IMR-90 (cell line): Measurements from ENCODE around the gene THPO. TPM values are rescaled to one million over a fixed set of nuclear protein-coding genes. Genes with fewer than 3 reads are reported as not detected.

ENCODE experiments used
- ATAC-seq: fragments of 200-7000 bp; cut with Tn5 transposase; 2 replicates; pipeline ENCODE4 v1.9.1; 2020; ENCODE audit warnings: low read depth, mild to moderate bottlenecking, moderate library complexity
- BruUV-seq: library from RNA; stranded (reverse); fragments of 400-500 nt; replicated peaks from 2 replicates; lab custom pipeline; 2021; lab: Mats Ljungman, UMichigan
- CTCF ChIA-PET: fragments of 300-600 bp; formaldehyde crosslinking; extraction: SDS; loops from one replicate; lab custom pipeline; 2021; ENCODE audit warnings: antibody characterized with exemption; lab: Yijun Ruan, JAX
- POLR2A ChIA-PET: fragments of 300-600 bp; sonication (Branson Sonifier 250); formaldehyde crosslinking; loops from one replicate; lab custom pipeline; 2022; ENCODE audit warnings: antibody characterized with exemption; ENCODE audit not compliant: unreplicated experiment; lab: Charles Lee
- DNase-seq: peaks from one replicate; pipeline ENCODE4 v3.0.0; 2013
- H2AFZ ChIP-seq: replicated peaks from 2 replicates; pipeline ENCODE3; 2013; ENCODE audit warnings: low read length, mild to moderate bottlenecking; ENCODE audit not compliant: poor library complexity
- H2AK5ac ChIP-seq: 2 replicates; pipeline ENCODE4 v1.6.1; 2013; ENCODE audit warnings: low read depth, low read length, inconsistent platforms
- H2AK9ac ChIP-seq: replicated peaks from 2 replicates; pipeline ENCODE3; 2013; ENCODE audit warnings: mild to moderate bottlenecking, low read depth, low read length, moderate library complexity; ENCODE audit not compliant: poor library complexity
- H2BK120ac ChIP-seq: 2 replicates; pipeline ENCODE4 v1.6.1; 2013; ENCODE audit warnings: low read depth, low read length, inconsistent platforms
- H2BK15ac ChIP-seq: 3 replicates; pipeline ENCODE4 v1.6.1; 2013; ENCODE audit warnings: low read depth, low read length, inconsistent platforms
- H2BK20ac ChIP-seq: 2 replicates; pipeline ENCODE4 v1.6.1; 2013; ENCODE audit warnings: low read depth, mild to moderate bottlenecking, inconsistent platforms, low read length, moderate library complexity
- H2BK5ac ChIP-seq: 2 replicates; pipeline ENCODE4 v1.6.1; 2013; ENCODE audit warnings: mild to moderate bottlenecking, low read depth, low read length, inconsistent platforms; ENCODE audit not compliant: poor library complexity, severe bottlenecking
- H3K14ac ChIP-seq: replicated peaks from 2 replicates; pipeline ENCODE4 v1.6.1; 2013; ENCODE audit warnings: low read depth, low read length, inconsistent platforms
- H3K18ac ChIP-seq: 2 replicates; pipeline ENCODE4 v1.6.1; 2013; ENCODE audit warnings: low read depth, low read length, control low read depth
- H3K23ac ChIP-seq: 2 replicates; pipeline ENCODE4 v1.6.1; 2013; ENCODE audit warnings: low read depth, low read length, inconsistent platforms
- H3K27ac ChIP-seq: 2 replicates; pipeline ENCODE4 v1.5.1; 2013; ENCODE audit warnings: mild to moderate bottlenecking, control low read depth, low read length; ENCODE audit not compliant: insufficient read depth
- H3K27me3 ChIP-seq: 2 replicates; pipeline ENCODE4 v1.6.1; 2013; ENCODE audit warnings: low read length; ENCODE audit not compliant: control insufficient read depth, insufficient read depth
- H3K36me3 ChIP-seq: 2 replicates; pipeline ENCODE4 v1.6.1; 2013; ENCODE audit warnings: low read length, mixed read lengths; ENCODE audit not compliant: control insufficient read depth, insufficient read depth
- H3K4ac ChIP-seq: 2 replicates; pipeline ENCODE4 v1.6.1; 2013; ENCODE audit warnings: low read depth, low read length, inconsistent platforms
- H3K4me1 ChIP-seq: 2 replicates; pipeline ENCODE4 v1.6.1; 2013; ENCODE audit warnings: low read length, mixed read lengths; ENCODE audit not compliant: control insufficient read depth, insufficient read depth
- H3K4me2 ChIP-seq: 2 replicates; pipeline ENCODE4 v1.6.1; 2013; ENCODE audit warnings: low read depth, mild to moderate bottlenecking, control low read depth, low read length, moderate library complexity
- H3K4me3 ChIP-seq: 2 replicates; pipeline ENCODE4 v1.5.1; 2013; ENCODE audit warnings: low read depth, mild to moderate bottlenecking, control low read depth, low read length, moderate library complexity; ENCODE audit not compliant: insufficient read depth
- H3K56ac ChIP-seq: 2 replicates; pipeline ENCODE4 v1.6.1; 2013; ENCODE audit warnings: low read length, inconsistent platforms; ENCODE audit not compliant: insufficient read depth; ENCODE audit errors: extremely low read depth
- H3K79me1 ChIP-seq, 2 experiments: 2 replicates each; pipeline ENCODE4 v1.6.1; 2013; ENCODE audit warnings: low read length in 2 of 2, inconsistent platforms in 1 of 2, low read depth in 1 of 2
- H3K9ac ChIP-seq: 2 replicates; pipeline ENCODE4 v1.6.1; 2013; ENCODE audit warnings: low read depth, low read length, control low read depth
- H3K9me1 ChIP-seq: 2 replicates; pipeline ENCODE4 v1.6.1; 2013; ENCODE audit warnings: low read length, inconsistent platforms; ENCODE audit not compliant: insufficient read depth
- H3K9me3 ChIP-seq: 2 replicates; pipeline ENCODE4 v1.6.1; 2013; ENCODE audit warnings: low read length; ENCODE audit not compliant: control insufficient read depth, insufficient read depth
- H4K20me1 ChIP-seq: 2 replicates; pipeline ENCODE4 v1.6.1; 2013; ENCODE audit warnings: low read length, inconsistent platforms; ENCODE audit not compliant: insufficient read depth
- H4K5ac ChIP-seq: 2 replicates; pipeline ENCODE4 v1.6.1; 2013; ENCODE audit warnings: mild to moderate bottlenecking, low read depth, low read length, control low read depth
- H4K8ac ChIP-seq, 2 experiments: 2 replicates each; pipeline ENCODE4 v1.6.1; 2013; ENCODE audit warnings: low read depth in 2 of 2, low read length in 2 of 2, control low read depth in 1 of 2, inconsistent platforms in 1 of 2
- H4K91ac ChIP-seq: 2 replicates; pipeline ENCODE4 v1.6.1; 2013; ENCODE audit warnings: low read depth, low read length, inconsistent platforms; ENCODE audit not compliant: insufficient read depth
- CEBPB ChIP-seq: IDR thresholded peaks from 2 replicates; pipeline ENCODE4 v1.6.1; 2012; ENCODE audit warnings: low read depth, low read length, improper control_type of control experiment
- MAFK ChIP-seq: IDR thresholded peaks from 2 replicates; pipeline ENCODE4 v1.6.1; 2012; ENCODE audit warnings: low read depth, low read length, improper control_type of control experiment
- MXI1 ChIP-seq: IDR thresholded peaks from 2 replicates; pipeline ENCODE4 v1.6.1; 2012; ENCODE audit warnings: low read depth, mild to moderate bottlenecking, low read length, moderate library complexity, borderline replicate concordance
- NFE2L2 ChIP-seq: fragments of 150-350 bp; IDR thresholded peaks from 2 replicates; pipeline ENCODE4 v1.6.1; 2016; ENCODE audit warnings: low read depth, mild to moderate bottlenecking, low read length
- POLR2A ChIP-seq: IDR thresholded peaks from 2 replicates; pipeline ENCODE4 v1.6.1; 2012; ENCODE audit warnings: mild to moderate bottlenecking, low read depth, low read length
- RAD21 ChIP-seq: IDR thresholded peaks from 2 replicates; pipeline ENCODE4 v1.6.1; 2012; ENCODE audit warnings: low read length, improper control_type of control experiment
- RCOR1 ChIP-seq: IDR thresholded peaks from 2 replicates; pipeline ENCODE4 v1.6.1; 2012; ENCODE audit warnings: mild to moderate bottlenecking, low read length, improper control_type of control experiment; ENCODE audit not compliant: insufficient replicate concordance
- RFX5 ChIP-seq: IDR thresholded peaks from 2 replicates; pipeline ENCODE4 v1.8.0; 2012; ENCODE audit warnings: low read depth, mild to moderate bottlenecking, low read length, moderate library complexity
- WGBS, 2 experiments: methylation state at CpG; one replicate each; pipeline versions ENCODE4 v1.1.5 to v1.1.7; 2013; ENCODE audit warnings: missing lambda C conversion rate in 2 of 2; ENCODE audit not compliant: insufficient read length in 1 of 2; ENCODE audit errors: extremely low coverage in 2 of 2; 5-methylcytosine and 5-hydroxymethylcytosine counted together
- dilution Hi-C: fragments of 300-500 bp; cut with HindIII; formaldehyde crosslinking; loops from one replicate; pipeline ENCODE4 v1.14.3; 2018; ENCODE audit warnings: low sequenced_read_pairs; ENCODE audit not compliant: unreplicated experiment
- in situ Hi-C: fragments of 300-500 bp; cut with MboI; formaldehyde crosslinking; loops from 3 replicates; pipeline ENCODE4 v1.14.3; 2019; ENCODE audit warnings: low sequenced_read_pairs, inconsistent platforms, mixed read lengths
- intact Hi-C: fragments of 100-400 bp; cut with micrococcal nuclease; formaldehyde crosslinking; loops from 2 replicates; pipeline ENCODE4 v1.10.0; 2022
- polyA plus RNA-seq, 3 experiments: library from polyadenylated mRNA; depleted of rRNA; stranded (reverse); fragments of >200 nt; gene quantifications; 2 replicates each; pipeline ENCODE4 v1.2.3, GENCODE V29; 2012; ENCODE audit warnings: low replicate concordance in 1 of 3
- total RNA-seq: library from RNA; depleted of rRNA; stranded (reverse); fragments of >200 nt; gene quantifications from 2 replicates; pipeline ENCODE4 v1.2.3, GENCODE V29; 2012
- TF ChIP-seq, protein P1 (sequence below): fragments of 150-350 bp; IDR thresholded peaks from 2 replicates; pipeline ENCODE4 v1.6.1; 2017; ENCODE audit warnings: mild to moderate bottlenecking, antibody characterized with exemption, low read length, low read depth

The THPO gene
- total and polyA plus RNA-seq, 2 of the 4 experiments (the other 2 are of a cell fraction), result not detected

DNA sequence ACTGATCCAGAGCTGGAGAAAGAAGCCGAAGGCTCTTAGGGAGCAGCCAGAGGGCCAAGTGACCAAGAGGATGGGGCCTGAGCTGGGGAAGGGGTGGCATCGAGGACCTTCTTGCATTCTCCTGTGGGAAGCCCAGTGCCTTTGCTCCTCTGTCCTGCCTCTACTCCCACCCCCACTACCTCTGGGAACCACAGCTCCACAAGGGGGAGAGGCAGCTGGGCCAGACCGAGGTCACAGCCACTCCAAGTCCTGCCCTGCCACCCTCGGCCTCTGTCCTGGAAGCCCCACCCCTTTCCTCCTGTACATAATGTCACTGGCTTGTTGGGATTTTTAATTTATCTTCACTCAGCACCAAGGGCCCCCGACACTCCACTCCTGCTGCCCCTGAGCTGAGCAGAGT is 11.4 kb upstream of the THPO start:
- dilution Hi-C loops (no loop called here), intact Hi-C loops (no loop called here), in situ Hi-C loops (no loop called here)
- no peak overlapping the region for H4K8ac ChIP-seq
- CTCF ChIA-PET, result no interaction called here
- H3K4me1 ChIP-seq, result no peaks in the 10 kb centered on the region
- no peak for ATAC-seq
- no peak overlapping the region for H2AFZ ChIP-seq
- no peak overlapping the region for H3K18ac ChIP-seq
- no peaks in the 10 kb centered on the region for H3K9me3 ChIP-seq
- H3K79me1 ChIP-seq, result no peaks in the 10 kb centered on the region
- no peak overlapping the region for H3K23ac ChIP-seq
- H2BK15ac ChIP-seq, result no peak overlapping the region
- no peak overlapping the region for H2BK20ac ChIP-seq
- POLR2A ChIA-PET, result no interaction called here
- no peak overlapping the region for H3K14ac ChIP-seq
- H4K20me1 ChIP-seq, result no peaks in the 10 kb centered on the region
- no peak overlapping the region for H4K91ac ChIP-seq
- no peak overlapping the region for H4K5ac ChIP-seq
- H2AK9ac ChIP-seq, result peak overlapping the region; percentile 24
- no TSS peak for BruUV-seq
- H3K27ac ChIP-seq, result no peak overlapping the region
- no peak overlapping the region for H2AK5ac ChIP-seq
- no peak overlapping the region for H3K4ac ChIP-seq
- no CpG with 5 or more reads among the region's 5 CpGs for WGBS, 2 experiments
- H2BK5ac ChIP-seq, result no peak overlapping the region
- TF ChIP-seq NFE2L2 (no peak), MAFK (no peak), MXI1 (no peak), RFX5 (no peak), RAD21 (no peak), POLR2A (no peak), CEBPB (no peak), RCOR1 (no peak)
- TF ChIP-seq, protein P1, sequence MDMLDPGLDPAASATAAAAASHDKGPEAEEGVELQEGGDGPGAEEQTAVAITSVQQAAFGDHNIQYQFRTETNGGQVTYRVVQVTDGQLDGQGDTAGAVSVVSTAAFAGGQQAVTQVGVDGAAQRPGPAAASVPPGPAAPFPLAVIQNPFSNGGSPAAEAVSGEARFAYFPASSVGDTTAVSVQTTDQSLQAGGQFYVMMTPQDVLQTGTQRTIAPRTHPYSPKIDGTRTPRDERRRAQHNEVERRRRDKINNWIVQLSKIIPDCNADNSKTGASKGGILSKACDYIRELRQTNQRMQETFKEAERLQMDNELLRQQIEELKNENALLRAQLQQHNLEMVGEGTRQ, result no peak
- H3K9me1 ChIP-seq, result no peaks in the 10 kb centered on the region
- H3K56ac ChIP-seq, result no peak overlapping the region
- no peak overlapping the region for H2BK120ac ChIP-seq
- no peak overlapping the region for H3K4me3 ChIP-seq
- no peak overlapping the region for H3K4me2 ChIP-seq
- H3K27me3 ChIP-seq, result peaks cover 66% of the 10 kb centered on the region
- H3K36me3 ChIP-seq, result no peaks in the 10 kb centered on the region
- DNase-seq, result no peak
- H3K9ac ChIP-seq, result no peak overlapping the region
